COLO668 (cell line): ENCODE measurements around the gene FUT6.
"Not testable (repeated sequence)": the region's sequence is repeated elsewhere in the genome, so short reads cannot be mapped to it uniquely, and the experiment has no call there.

ENCODE experiments used
- DNase-seq: peaks from one replicate; lab custom pipeline; 2025; ENCODE audit not compliant: unreplicated experiment; lab: John Stamatoyannopoulos, UW

The FUT6 gene

GRCh38 chr19:5786593-5787408, 52.7 kb downstream of the FUT6 start:
- no peak for DNase-seq

- DNase-seq: no peak
These were observed 54.1 kb downstream of the FUT6 start for GRCh38 chr19:5785423-5785822.

DNA sequence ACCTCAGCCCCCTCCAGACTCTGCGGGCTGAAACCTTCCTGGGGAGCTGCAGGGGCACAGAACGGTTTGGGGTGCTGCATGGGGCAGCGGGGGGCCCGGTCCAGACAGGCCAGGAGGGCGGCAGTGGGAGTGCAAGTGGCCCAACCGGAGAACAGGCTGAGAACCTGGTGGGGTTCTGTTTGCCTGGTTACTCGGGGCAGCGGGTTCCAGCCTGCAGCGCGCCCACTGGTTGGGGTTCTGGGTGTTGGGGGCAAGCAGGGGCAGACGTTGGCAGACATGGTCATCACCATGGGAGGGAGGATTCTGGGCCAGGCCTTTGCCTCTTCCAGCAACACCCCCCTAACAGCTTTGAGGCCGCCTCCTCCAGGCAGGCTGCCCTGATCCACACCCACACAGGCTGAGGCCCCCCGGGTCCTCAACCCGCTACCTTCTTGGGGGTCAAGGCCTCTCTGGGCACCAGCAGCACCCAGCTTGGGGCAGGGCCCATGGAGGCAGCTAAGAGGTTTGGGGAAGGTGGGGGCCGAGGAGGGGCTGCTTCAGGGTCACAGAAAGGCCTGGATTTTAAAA, 54.8 kb downstream of the FUT6 start, which contains the start of gene PRR22:
PRR22 (minus strand) TSS at position 166 of the 567 bp plus-strand sequence; CDS start at position 80, 86 bp downstream.
- no peak for DNase-seq

DNA sequence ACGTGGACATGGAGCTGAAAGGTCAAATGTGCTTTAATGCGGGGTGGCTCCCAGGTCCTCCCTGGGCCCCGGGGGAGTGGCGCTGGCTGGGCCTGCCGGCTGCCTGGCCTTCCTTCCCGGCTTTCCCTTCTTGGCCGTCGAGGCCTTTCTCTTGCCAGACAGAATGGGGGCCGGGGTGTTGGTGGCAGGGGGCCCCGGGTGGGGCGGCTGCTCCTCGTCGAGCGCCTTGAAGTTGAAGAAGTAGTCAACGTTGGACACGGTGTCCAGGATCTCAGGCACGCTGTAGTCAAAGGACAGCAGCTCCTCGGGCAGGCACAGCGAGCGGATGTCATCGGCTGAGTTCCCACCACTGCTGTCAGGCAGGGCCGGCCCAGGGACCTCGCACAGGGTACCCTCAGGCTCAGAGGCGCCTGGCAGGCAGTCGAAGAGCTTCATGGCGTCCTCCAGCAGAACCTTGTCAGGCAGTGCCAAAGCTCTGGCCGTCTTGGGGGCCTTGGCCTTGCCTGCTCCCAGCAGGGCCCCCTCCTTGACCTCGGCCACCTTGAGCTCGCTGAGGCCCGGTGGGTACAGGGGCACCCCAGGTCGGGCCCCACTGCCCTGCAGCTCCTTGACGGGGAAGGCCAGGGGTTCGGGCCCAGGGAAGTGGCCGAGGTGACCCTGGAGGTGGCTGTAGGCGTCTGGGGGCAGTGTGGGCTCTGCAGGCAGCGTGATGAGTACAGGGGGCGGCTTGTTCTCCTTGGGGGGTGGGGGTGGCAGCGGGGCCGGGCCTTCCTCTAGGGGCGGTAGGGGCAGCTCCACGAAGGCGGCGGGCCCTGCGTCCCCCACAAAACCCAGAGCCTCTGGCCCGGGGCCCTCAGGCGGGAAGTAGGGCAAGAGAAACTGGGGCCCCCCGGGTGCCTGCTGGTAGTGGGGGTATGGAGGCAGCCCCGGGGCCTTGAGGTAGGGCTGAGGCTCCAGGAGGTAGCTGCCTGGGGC, 56.3 kb downstream of the FUT6 start:
- no peak for DNase-seq

- no peak for DNase-seq
These were observed 57.2 kb downstream of the FUT6 start for GRCh38 chr19:5782322-5782721.

DNA sequence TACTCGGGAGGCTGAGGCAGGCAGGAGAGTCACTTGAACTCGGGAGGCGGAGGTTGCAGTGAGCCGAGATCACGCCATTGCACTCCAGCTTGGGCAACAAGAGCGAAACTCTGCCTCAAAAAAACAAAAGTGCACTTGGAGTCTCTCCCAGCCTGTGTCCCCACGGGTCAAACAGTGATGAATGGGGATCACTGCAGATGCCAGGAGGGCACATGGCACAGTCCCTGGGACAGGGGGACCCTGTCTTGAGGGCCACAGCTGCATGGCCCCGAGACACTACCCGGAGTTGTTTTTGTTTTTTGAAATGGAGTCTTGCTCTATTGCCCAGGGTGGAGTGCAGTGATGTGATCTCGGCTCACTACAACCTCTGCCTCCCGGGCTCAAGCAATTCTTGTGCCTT, 58.6 kb downstream of the FUT6 start:
- not testable (repeated sequence) for DNase-seq
